Heart left ventricle (tissue), 16 donors: Measurements from ENCODE around the gene NPRL2. TPM values are rescaled to one million over a fixed set of nuclear protein-coding genes. Genes with fewer than 3 reads are reported as not detected.

Experiments
- ATAC-seq, 4 donors: fragments of 200-7000 bp; cut with Tn5 transposase; one replicate each; pipeline ENCODE4 v1.9.1; 2020 to 2022; ENCODE audit warnings: moderate library complexity in 4 of 4, mild to moderate bottlenecking in 3 of 4, moderate number of reproducible peaks in 1 of 4
- DNase-seq, 5 donors: peaks; one replicate each; pipeline ENCODE4 v3.0.0-alpha.2; 2020
- H3K27ac ChIP-seq, 12 donors: fragments of 200-600 bp; sonication (generic) in 4 of 12; one replicate each; pipeline versions ENCODE4 v1.5.0 to v1.8.0; 2016 to 2022; ENCODE audit warnings: mild to moderate bottlenecking in 2 of 12
- H3K27me3 ChIP-seq, 9 donors: fragments of 200-600 bp; sonication (generic) in 2 of 9; one replicate each; pipeline versions ENCODE4 v1.5.1 to v1.8.0; 2016 to 2022; ENCODE audit warnings: mild to moderate bottlenecking in 3 of 9
- H3K36me3 ChIP-seq, 9 donors: fragments of 200-600 bp; sonication (generic) in 2 of 9; one replicate each; pipeline versions ENCODE4 v1.5.0 to v1.8.0; 2018 to 2022; ENCODE audit warnings: mild to moderate bottlenecking in 2 of 9
- H3K4me1 ChIP-seq, 12 donors: fragments of 200-600 bp; sonication (generic) in 4 of 12; one replicate each; pipeline versions ENCODE4 v1.5.0 to v1.8.0; 2016 to 2022; ENCODE audit warnings: mild to moderate bottlenecking in 3 of 12
- H3K4me3 ChIP-seq, 12 donors: fragments of 200-600 bp; sonication (generic) in 4 of 12; one replicate each; pipeline versions ENCODE4 v1.5.0 to v1.8.0; 2017 to 2022; ENCODE audit warnings: mild to moderate bottlenecking in 9 of 12, moderate library complexity in 4 of 12
- H3K9me3 ChIP-seq, 12 donors: fragments of 200-600 bp; sonication (generic) in 4 of 12; one replicate each; pipeline versions ENCODE4 v1.5.0 to v1.8.0; 2016 to 2022; ENCODE audit warnings: mild to moderate bottlenecking in 1 of 12
- CTCF ChIP-seq, 12 donors: fragments of 200-600 bp; sonication (generic) in 4 of 12; IDR thresholded peaks; one replicate each; pipeline versions ENCODE4 v1.5.0 to v1.8.0; 2018 to 2022; ENCODE audit warnings: antibody characterized with exemption in 12 of 12, mild to moderate bottlenecking in 5 of 12
- POLR2A ChIP-seq, 2 donors: fragments of 450-650 bp; IDR thresholded peaks; one replicate each; pipeline ENCODE4 v1.6.1; 2017; ENCODE audit warnings: antibody characterized with exemption in 2 of 2, mild to moderate bottlenecking in 2 of 2, moderate library complexity in 2 of 2
- WGBS, 4 donors: extraction: QIAGEN DNeasy Blood & Tissue Kit in 2 of 4; methylation state at CpG; one replicate each; pipeline versions ENCODE4 v1.1.5 to v1.1.7; 2013 to 2018; 5-methylcytosine and 5-hydroxymethylcytosine counted together
- intact Hi-C, 10 donors: fragments of 100-400 bp; cut with DNase I; formaldehyde crosslinking; loops; one replicate each; pipeline versions ENCODE4 v1.11.1 to v1.14.2; 2022
- polyA plus RNA-seq, 2 donors: library from polyadenylated mRNA; stranded (reverse); fragments of 200-250 nt; gene quantifications; one replicate each; pipeline ENCODE4 v1.2.3, GENCODE V29; 2013
- total RNA-seq, 9 donors: library from RNA; depleted of rRNA in 2 of 9; stranded (reverse); fragments of >200 nt in 2 of 9; fragmentation: NEBNext Ultra II Directional in 3 of 9; extraction: Animal tissue kit (Norgen Biotek cat#: 25700) in 3 of 9; gene quantifications; one replicate each; pipeline versions ENCODE4 v1.1.0 to v1.2.4, GENCODE V29; 2016 to 2023
- donor health status: ischemic (EF 13 %, LVEDD 7.1; RV severe dilation, severe dysfunction).
- donor health status: healthy with polysubstance abuse.
- donor health status: DM: no; HTN: yes; CAD: no.
- donor health status: DM: no; HTN: no; CAD: no.
- donor health status: ischemic (EF 25% LVEDD 6.9; RV normal size, moderate dysfunction).
- donor health status: ischemic (EF 25% LVEDD 5.7; RV mildly dilated, moderate dysfunction).
- donor health status: healthy.
- donor health status: DM: yes; HTN: yes; CAD: no.
- donor health status: ischemic (EF 35%, LVEDD 5.7; RV mildly dilated, moderate dysfunction).
- donor health status: nonischemic (EF 11% LVEDD 7.7; RV severe dilation, severe dysfunction).
- donor health status: DM: yes; HTN: yes; CAD: no.
- donor health status: PGD.
- donor health status: ischemic (EF 29% LVEDD 5.4; RV normal size, mild dysfunction).
- donor health status: nonischemic (EF 23%, LVEDD 6.1; RV moderate dilation, normal function).

NPRL2 gene
- total and polyA plus RNA-seq, 11 donors: 12.0 to 19.0 (median 15.3) TPM

GRCh38 chr3:50318615-50319014 is 32.0 kb downstream of the NPRL2 start:
- H3K4me3 ChIP-seq: peak overlapping the region in 9 of 12 donors; percentile 70 to 97 (median 88)
- H3K9me3 ChIP-seq: no peaks in the 10 kb centered on the region
- DNase-seq: peak in 3 of 5 donors; percentile 15 to 56 (median 52)
- peak overlapping the region in 10 of 12 donors; percentile 7 to 99 (median 85) for H3K27ac ChIP-seq
- no peak for TF ChIP-seq CTCF (IDR thresholded peaks at IDR 0.05)
- TF ChIP-seq POLR2A (IDR thresholded peaks at IDR 0.05): no peak
- H3K36me3 ChIP-seq: peaks cover 0 to 59% (median 45%) of the 10 kb centered on the region in 9 donors
- WGBS, 4 donors: 59 to 76% (median 70%) methylated on average over 8 to 10 of the region's 10 CpGs
- intact Hi-C loops: loop anchor here in 1 of 10 donors (2.0 kb wide), 1 partner anchor 14 kb away; no protein-coding TSS in a partner anchor
- no peaks in the 10 kb centered on the region for H3K27me3 ChIP-seq
- no peak for ATAC-seq
- H3K4me1 ChIP-seq: peaks cover 5 to 65% (median 50%) of the 10 kb centered on the region in 12 donors

- peaks cover 5 to 60% (median 50%) of the 10 kb centered on the region in 12 donors for H3K4me1 ChIP-seq
- H3K4me3 ChIP-seq: peak overlapping the region in 8 of 12 donors; percentile 70 to 97 (median 90)
- H3K9me3 ChIP-seq: no peaks in the 10 kb centered on the region
- H3K36me3 ChIP-seq: peaks cover 0 to 59% (median 45%) of the 10 kb centered on the region in 9 donors
- TF ChIP-seq CTCF (IDR thresholded peaks at IDR 0.05): no peak
- TF ChIP-seq POLR2A (IDR thresholded peaks at IDR 0.05): no peak
- ATAC-seq: no peak
- H3K27me3 ChIP-seq: no peaks in the 10 kb centered on the region
- H3K27ac ChIP-seq: peak overlapping the region in 10 of 12 donors; percentile 7 to 99 (median 64)
- intact Hi-C loops: loop anchor here in 1 of 10 donors (2.0 kb wide), 1 partner anchor 13 kb away; no protein-coding TSS in a partner anchor
- WGBS, 4 donors: 76 to 88% (median 84%) methylated on average over 10 to 11 of the region's 11 CpGs
- peak in 1 of 5 donors; percentile 24 for DNase-seq
These were observed 32.4 kb downstream of the NPRL2 start for GRCh38 chr3:50318163-50318562.

GRCh38 chr3:50317300-50317699 is 33.3 kb downstream of the NPRL2 start:
- Histone ChIP-seq H3K27me3 (no peaks in the 10 kb centered on the region), H3K36me3 (peaks cover 0 to 59% (median 45%) of the 10 kb centered on the region in 9 donors), H3K4me3 (peak overlapping the region in 5 of 12 donors; percentile 70 to 97 (median 88)), H3K4me1 (peaks cover 5 to 52% (median 43%) of the 10 kb centered on the region in 12 donors), H3K9me3 (no peaks in the 10 kb centered on the region), H3K27ac (peak overlapping the region in 11 of 12 donors; percentile 12 to 99 (median 39))
- TF ChIP-seq CTCF (IDR thresholded peaks at IDR 0.05) (no peak), POLR2A (IDR thresholded peaks at IDR 0.05) (no peak)
- intact Hi-C loops: no loop called here
- DNase-seq: peak in 4 of 5 donors; percentile 14 to 63 (median 34)
- 39 to 59% (median 58%) methylated on average over 4 to 6 of the region's 6 CpGs for WGBS, 4 donors
- ATAC-seq: no peak

- WGBS, 4 donors: 64 to 75% (median 73%) methylated on average over 8 to 9 of the region's 9 CpGs
- peak overlapping the region in 2 of 12 donors; percentile 70 to 86 for H3K4me3 ChIP-seq
- peaks cover 0 to 59% (median 45%) of the 10 kb centered on the region in 9 donors for H3K36me3 ChIP-seq
- H3K27ac ChIP-seq: peak overlapping the region in 11 of 12 donors; percentile 5 to 99 (median 39)
- H3K27me3 ChIP-seq: no peaks in the 10 kb centered on the region
- TF ChIP-seq POLR2A (IDR thresholded peaks at IDR 0.05): no peak
- no peak for TF ChIP-seq CTCF (IDR thresholded peaks at IDR 0.05)
- DNase-seq: peak in 1 of 5 donors; percentile 52
- H3K4me1 ChIP-seq: peaks cover 5 to 46% (median 40%) of the 10 kb centered on the region in 12 donors
- H3K9me3 ChIP-seq: no peaks in the 10 kb centered on the region
- peak in 1 of 4 donors; percentile 7 for ATAC-seq
- intact Hi-C loops: no loop called here
These were observed 33.8 kb downstream of the NPRL2 start for GRCh38 chr3:50316657-50317242.
